GM12891 (cell line): ENCODE measurements around the gene PLBD2.

ENCODE experiments used
- POLR2A ChIP-seq: IDR thresholded peaks from 2 replicates; pipeline ENCODE4 v1.6.1; 2011; ENCODE audit warnings: low read depth, low read length, control low read depth
- POLR2AphosphoS5 ChIP-seq: IDR thresholded peaks from 2 replicates; pipeline ENCODE4 v1.6.1; 2011; ENCODE audit warnings: low read depth, low read length, control low read depth
- SPI1 ChIP-seq: IDR thresholded peaks from 2 replicates; pipeline ENCODE4 v1.6.1; 2011; ENCODE audit warnings: low read depth, low read length, control low read depth

DNA sequence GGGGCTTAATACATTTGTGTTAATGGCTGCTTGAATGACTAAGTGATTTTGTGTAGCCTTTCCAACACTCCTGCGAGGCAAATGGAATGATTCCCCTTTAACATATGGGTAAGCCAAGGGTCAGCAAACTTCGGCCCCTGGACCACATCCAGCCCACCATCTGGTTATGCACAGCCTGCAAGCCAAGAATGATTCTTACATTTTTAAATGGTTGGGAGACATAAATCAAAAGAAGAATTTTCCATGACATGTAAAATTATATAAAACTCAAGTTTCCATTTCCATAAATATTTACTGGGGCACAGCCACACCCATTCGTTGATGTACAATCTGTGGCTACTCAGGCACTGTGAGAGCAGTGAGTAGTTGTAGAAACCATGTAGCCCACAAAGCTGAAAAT is 32.5 kb upstream of the PLBD2 start:
- no peak for TF ChIP-seq POLR2A
- no peak for TF ChIP-seq POLR2AphosphoS5
- no peak for TF ChIP-seq SPI1
